H9 (cell line): ENCODE data around the gene LPAR3. TPM values are rescaled to one million over a fixed set of nuclear protein-coding genes. Genes with fewer than 3 reads are reported as not detected.

Experiments
- DNase-seq: peaks from one replicate; pipeline ENCODE4 v3.0.0-alpha.2; 2017
- H2AFZ ChIP-seq: one replicate; pipeline ENCODE4 v1.6.1; 2013; ENCODE audit warnings: mild to moderate bottlenecking, low read length, control low read depth, moderate library complexity
- H2AK5ac ChIP-seq: 2 replicates; pipeline ENCODE4 v1.6.1; 2013; ENCODE audit warnings: low read length, control low read depth, mixed read lengths; ENCODE audit not compliant: insufficient read length
- H2BK120ac ChIP-seq: one replicate; pipeline ENCODE4 v1.6.1; 2013; ENCODE audit warnings: low read depth, mild to moderate bottlenecking, low read length, control low read depth, inconsistent platforms; ENCODE audit not compliant: poor library complexity, severe bottlenecking
- H2BK12ac ChIP-seq: 2 replicates; pipeline ENCODE4 v1.6.1; 2013; ENCODE audit warnings: low read length, control low read depth, mixed read lengths, low read depth; ENCODE audit not compliant: insufficient read length
- H2BK15ac ChIP-seq: 2 replicates; pipeline ENCODE4 v1.6.1; 2013; ENCODE audit warnings: low read depth, low read length, control low read depth
- H2BK20ac ChIP-seq: one replicate; pipeline ENCODE4 v1.6.1; 2013; ENCODE audit warnings: low read depth, mild to moderate bottlenecking, low read length, control low read depth, inconsistent platforms; ENCODE audit not compliant: poor library complexity, severe bottlenecking
- H2BK5ac ChIP-seq: 2 replicates; pipeline ENCODE4 v1.6.1; 2013; ENCODE audit warnings: low read length, control low read depth, mixed read lengths; ENCODE audit not compliant: insufficient read length
- H3K14ac ChIP-seq: 2 replicates; pipeline ENCODE4 v1.6.1; 2013; ENCODE audit warnings: low read length, control low read depth; ENCODE audit not compliant: insufficient read depth
- H3K18ac ChIP-seq: 2 replicates; pipeline ENCODE4 v1.6.1; 2013; ENCODE audit warnings: low read depth, mild to moderate bottlenecking, mixed read lengths, low read length, control low read depth; ENCODE audit not compliant: insufficient read length
- H3K23ac ChIP-seq: 2 replicates; pipeline ENCODE4 v1.6.1; 2013; ENCODE audit warnings: low read length, control low read depth, mixed read lengths, low read depth; ENCODE audit not compliant: insufficient read length
- H3K23me2 ChIP-seq: 2 replicates; pipeline ENCODE4 v1.6.1; 2013; ENCODE audit warnings: low read depth, mild to moderate bottlenecking, mixed read lengths, low read length, control low read depth; ENCODE audit not compliant: insufficient read length, poor library complexity, severe bottlenecking
- H3K27ac ChIP-seq: 2 replicates; pipeline ENCODE4 v1.5.1; 2013; ENCODE audit warnings: low read length, control low read depth, mixed read lengths, low read depth; ENCODE audit not compliant: insufficient read length
- H3K27me3 ChIP-seq: 2 replicates; pipeline ENCODE4 v1.6.1; 2013; ENCODE audit warnings: low read length, control low read depth, inconsistent platforms; ENCODE audit not compliant: insufficient read depth
- H3K4ac ChIP-seq: 2 replicates; pipeline ENCODE4 v1.6.1; 2013; ENCODE audit warnings: low read depth, mild to moderate bottlenecking, control low read depth, inconsistent platforms, low read length, moderate library complexity
- H3K4me1 ChIP-seq: 2 replicates; pipeline ENCODE4 v1.6.1; 2013; ENCODE audit warnings: low read length, control low read depth, inconsistent platforms; ENCODE audit not compliant: insufficient read depth
- H3K4me2 ChIP-seq: 2 replicates; pipeline ENCODE4 v1.6.1; 2013; ENCODE audit warnings: low read length, control low read depth, mixed read lengths; ENCODE audit not compliant: insufficient read length, insufficient read depth
- H3K56ac ChIP-seq: 2 replicates; pipeline ENCODE4 v1.6.1; 2013; ENCODE audit warnings: low read depth, mild to moderate bottlenecking, mixed read lengths, low read length, control low read depth; ENCODE audit not compliant: insufficient read length
- H3K79me1 ChIP-seq: 2 replicates; pipeline ENCODE4 v1.6.1; 2013; ENCODE audit warnings: low read depth, mild to moderate bottlenecking, moderate library complexity, low read length, control low read depth, inconsistent platforms; ENCODE audit not compliant: insufficient read depth, poor library complexity, severe bottlenecking
- H3K79me2 ChIP-seq: 2 replicates; pipeline ENCODE4 v1.6.1; 2013; ENCODE audit warnings: low read length, control low read depth, inconsistent platforms; ENCODE audit not compliant: insufficient read depth
- H3K9ac ChIP-seq: 2 replicates; pipeline ENCODE4 v1.6.1; 2013; ENCODE audit warnings: low read length, control low read depth, mixed read lengths; ENCODE audit not compliant: insufficient read length; ENCODE audit errors: extremely low read depth
- H3K9me3 ChIP-seq: one replicate; pipeline ENCODE4 v1.6.1; 2013; ENCODE audit warnings: low read depth, low read length, inconsistent platforms; ENCODE audit not compliant: control insufficient read depth
- H3T11ph ChIP-seq: one replicate; pipeline ENCODE4 v1.6.1; 2013; ENCODE audit warnings: mild to moderate bottlenecking, low read length, control low read depth, inconsistent platforms
- H4K20me1 ChIP-seq: one replicate; pipeline ENCODE4 v1.6.1; 2013; ENCODE audit not compliant: control insufficient read depth, insufficient read length, insufficient read depth
- H4K5ac ChIP-seq: 2 replicates; pipeline ENCODE4 v1.6.1; 2013; ENCODE audit warnings: low read depth, mild to moderate bottlenecking, mixed read lengths, low read length, control low read depth; ENCODE audit not compliant: insufficient read length
- H4K8ac ChIP-seq: replicated peaks from 2 replicates; pipeline ENCODE4 v1.6.1; 2013; ENCODE audit warnings: low read length, control low read depth, mixed read lengths, low read depth; ENCODE audit not compliant: insufficient read length
- H4K91ac ChIP-seq: 2 replicates; pipeline ENCODE4 v1.6.1; 2013; ENCODE audit warnings: low read depth, mild to moderate bottlenecking, moderate library complexity, mixed read lengths, low read length, control low read depth; ENCODE audit not compliant: insufficient read length
- H3K27ac Mint-ChIP-seq, 3 experiments: 2 replicates in 2 of 3; 3 replicates in 1 of 3; pipeline ENCODE4 v1.8.0; 2020 to 2021; ENCODE audit warnings: mixed read lengths in 3 of 3, mild to moderate bottlenecking in 1 of 3, moderate library complexity in 1 of 3
- H3K27me3 Mint-ChIP-seq: 2 replicates; pipeline ENCODE4 v1.8.0; 2021; ENCODE audit warnings: low read depth, mild to moderate bottlenecking, moderate library complexity, mixed read lengths
- H3K36me3 Mint-ChIP-seq, 3 experiments: 2 replicates in 2 of 3; 3 replicates in 1 of 3; pipeline ENCODE4 v1.8.0; 2020 to 2021; ENCODE audit warnings: low read depth in 3 of 3, mixed read lengths in 3 of 3; ENCODE audit not compliant: insufficient read depth in 1 of 3
- H3K4me1 Mint-ChIP-seq, 2 experiments: 2 replicates each; pipeline ENCODE4 v1.8.0; 2020; ENCODE audit warnings: mixed read lengths in 2 of 2
- H3K4me3 Mint-ChIP-seq, 2 experiments: 2 replicates in 1 of 2; 3 replicates in 1 of 2; pipeline ENCODE4 v1.8.0; 2020 to 2021; ENCODE audit warnings: mild to moderate bottlenecking in 2 of 2, mixed read lengths in 2 of 2, moderate library complexity in 1 of 2
- H3K9me3 Mint-ChIP-seq, 2 experiments: 2 replicates in 1 of 2; 3 replicates in 1 of 2; pipeline ENCODE4 v1.8.0; 2020; ENCODE audit warnings: mild to moderate bottlenecking in 2 of 2, mixed read lengths in 2 of 2, moderate library complexity in 1 of 2
- WGBS: extraction: QIAGEN DNeasy Blood & Tissue Kit; methylation state at CpG from one replicate; pipeline ENCODE4 v1.1.7; 2013; ENCODE audit warnings: missing lambda C conversion rate, low lambda C conversion rate, mixed read lengths; ENCODE audit not compliant: insufficient read length; ENCODE audit errors: extremely low coverage; 5-methylcytosine and 5-hydroxymethylcytosine counted together
- total RNA-seq: library from RNA; stranded (reverse); gene quantifications from 2 replicates; pipeline ENCODE4 v1.2.1, GENCODE V29; 2021
- TF ChIP-seq, protein P1 (sequence below): fragments of 200-600 bp; sonication (generic); conservative IDR thresholded peaks from 3 replicates; pipeline ENCODE4 v1.8.0; 2021; ENCODE audit warnings: antibody characterized with exemption, mild to moderate bottlenecking

Gene LPAR3
- total RNA-seq, 1 experiment from 2014 or later = 3.0 TPM

DNA sequence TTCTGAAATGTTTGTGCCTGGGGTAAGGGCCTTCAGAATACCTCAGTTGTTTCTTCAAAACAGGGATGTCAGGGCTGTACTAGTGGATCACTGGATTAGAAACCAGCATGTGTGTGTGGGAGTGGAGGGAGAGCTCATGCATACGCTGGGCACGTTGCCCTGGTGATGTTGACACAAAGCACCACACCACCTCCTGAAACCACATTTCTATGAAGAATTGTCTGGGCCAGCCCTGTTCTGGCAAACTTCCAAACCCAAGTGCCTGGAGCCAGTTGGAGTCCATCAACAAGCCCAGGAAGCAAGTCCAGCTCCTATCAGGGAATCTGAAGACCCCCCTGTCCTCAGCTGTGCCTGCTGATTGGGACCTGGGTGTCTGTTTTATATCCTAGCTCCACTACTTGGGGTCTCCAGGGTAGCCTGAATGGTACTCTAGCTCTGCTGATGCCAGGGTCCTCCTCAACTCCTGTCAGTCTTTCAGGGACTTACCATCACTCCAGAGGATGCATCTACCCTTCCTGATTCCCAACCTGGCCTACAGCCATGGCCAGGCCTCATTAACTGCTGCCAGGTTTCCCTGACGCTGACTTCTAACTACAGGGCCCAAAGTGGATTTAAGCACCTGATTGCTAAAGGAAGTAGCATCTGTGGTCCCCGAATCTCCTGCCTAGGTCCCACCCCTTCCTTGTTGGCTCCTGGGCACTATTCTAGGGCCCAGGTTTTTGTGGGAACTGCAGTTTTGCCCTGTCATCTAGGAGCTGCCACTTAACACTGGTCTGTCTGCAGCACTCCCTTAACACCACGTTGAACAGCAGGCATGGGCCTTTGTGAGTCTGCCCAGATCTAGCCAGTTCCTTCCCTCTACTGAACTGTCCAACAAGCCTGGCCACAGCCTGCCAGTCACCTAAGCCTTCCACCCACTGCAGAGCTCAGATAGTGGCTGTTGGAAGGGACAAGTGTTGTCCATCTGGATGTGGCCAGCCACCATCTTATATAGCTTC lies 45.5 kb downstream of the LPAR3 start:
- no CpG with 5 or more reads among the region's 5 CpGs for WGBS
- Histone ChIP-seq H3K4ac (no peak overlapping the region), H3K79me1 (no peaks in the 10 kb centered on the region), H2BK20ac (no peak overlapping the region), H2BK12ac (no peak overlapping the region), H2AK5ac (no peak overlapping the region), H4K91ac (no peak overlapping the region), H3K79me2 (no peaks in the 10 kb centered on the region; the same call in 1 of the 2 replicates), H3K4me2 (no peak overlapping the region), H3K4me1 (no peaks in the 10 kb centered on the region), H2BK5ac (no peak overlapping the region), H3K18ac (no peak overlapping the region), H4K5ac (no peak overlapping the region), H2BK120ac (no peak overlapping the region), H2AFZ (no peak overlapping the region), H3K14ac (no peak overlapping the region), H2BK15ac (no peak overlapping the region), H3K9me3 (no peaks in the 10 kb centered on the region), H3K23ac (no peak overlapping the region), H3K56ac (no peak overlapping the region), H4K20me1 (no peaks in the 10 kb centered on the region), H4K8ac (no peak overlapping the region), H3K9ac (no peak overlapping the region), H3K27ac (no peak overlapping the region), H3K23me2 (no peaks in the 10 kb centered on the region), H3T11ph (no peak overlapping the region), H3K27me3 (no peaks in the 10 kb centered on the region)
- Mint-ChIP-seq H3K9me3 (no peaks in the 10 kb centered on the region; a peak in 1 of 5 replicates), H3K27me3 (no peaks in the 10 kb centered on the region), H3K27ac (peak overlapping the region in 2 of 3 experiments; percentile 17 to 39; a peak in 2 of 7 replicates), H3K4me1 (peaks cover 4 to 6% of the 10 kb centered on the region in 2 experiments; a peak in 3 of 4 replicates), H3K36me3 (peaks cover 0 to 13% (median 0%) of the 10 kb centered on the region in 3 experiments; a peak in 2 of 7 replicates), H3K4me3 (no peak overlapping the region)
- DNase-seq = no peak
- TF ChIP-seq, protein P1, sequence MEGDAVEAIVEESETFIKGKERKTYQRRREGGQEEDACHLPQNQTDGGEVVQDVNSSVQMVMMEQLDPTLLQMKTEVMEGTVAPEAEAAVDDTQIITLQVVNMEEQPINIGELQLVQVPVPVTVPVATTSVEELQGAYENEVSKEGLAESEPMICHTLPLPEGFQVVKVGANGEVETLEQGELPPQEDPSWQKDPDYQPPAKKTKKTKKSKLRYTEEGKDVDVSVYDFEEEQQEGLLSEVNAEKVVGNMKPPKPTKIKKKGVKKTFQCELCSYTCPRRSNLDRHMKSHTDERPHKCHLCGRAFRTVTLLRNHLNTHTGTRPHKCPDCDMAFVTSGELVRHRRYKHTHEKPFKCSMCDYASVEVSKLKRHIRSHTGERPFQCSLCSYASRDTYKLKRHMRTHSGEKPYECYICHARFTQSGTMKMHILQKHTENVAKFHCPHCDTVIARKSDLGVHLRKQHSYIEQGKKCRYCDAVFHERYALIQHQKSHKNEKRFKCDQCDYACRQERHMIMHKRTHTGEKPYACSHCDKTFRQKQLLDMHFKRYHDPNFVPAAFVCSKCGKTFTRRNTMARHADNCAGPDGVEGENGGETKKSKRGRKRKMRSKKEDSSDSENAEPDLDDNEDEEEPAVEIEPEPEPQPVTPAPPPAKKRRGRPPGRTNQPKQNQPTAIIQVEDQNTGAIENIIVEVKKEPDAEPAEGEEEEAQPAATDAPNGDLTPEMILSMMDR = no peak
